Right lobe of liver (tissue), 4 donors: ENCODE measurements around the gene DDC.

ENCODE experiments used
- CTCF ChIP-seq, 4 donors: fragments of 200-600 bp in 3 of 4; fragments of 450-650 bp in 1 of 4; IDR thresholded peaks; one replicate each; pipeline versions ENCODE4 v1.5.1 to v1.8.0; 2016 to 2022; ENCODE audit warnings: antibody characterized with exemption in 4 of 4, mild to moderate bottlenecking in 2 of 4
- POLR2A ChIP-seq: fragments of 450-650 bp; IDR thresholded peaks from one replicate; pipeline ENCODE4 v1.6.1; 2017; ENCODE audit warnings: antibody characterized with exemption, mild to moderate bottlenecking
- donor health status: DM: no; HTN: no; CAD: no.
- donor health status: DM: no; HTN: no; CAD: no.
- donor health status: DM: no; HTN: yes; CAD: no.

- TF ChIP-seq CTCF (IDR thresholded peaks at IDR 0.05) = no peak
- no peak for TF ChIP-seq POLR2A
These were observed 74.0 kb downstream of the DDC start for GRCh38 chr7:50491209-50491608.
